Heart left ventricle (tissue), 16 donors: ENCODE measurements around the gene KIFC1. TPM values are rescaled to one million over a fixed set of nuclear protein-coding genes. Genes with fewer than 3 reads are reported as not detected.
"Not testable (repeated sequence)": the region's sequence is repeated elsewhere in the genome, so short reads cannot be mapped to it uniquely, and the experiment has no call there.

ENCODE experiments used
- ATAC-seq, 4 donors: fragments of 200-7000 bp; cut with Tn5 transposase; one replicate each; pipeline ENCODE4 v1.9.1; 2020 to 2022; ENCODE audit warnings: moderate library complexity in 4 of 4, mild to moderate bottlenecking in 3 of 4, moderate number of reproducible peaks in 1 of 4
- DNase-seq, 5 donors: peaks; one replicate each; pipeline ENCODE4 v3.0.0-alpha.2; 2020
- H3K27ac ChIP-seq, 12 donors: fragments of 200-600 bp; sonication (generic) in 4 of 12; one replicate each; pipeline versions ENCODE4 v1.5.0 to v1.8.0; 2016 to 2022; ENCODE audit warnings: mild to moderate bottlenecking in 2 of 12
- H3K27me3 ChIP-seq, 9 donors: fragments of 200-600 bp; sonication (generic) in 2 of 9; one replicate each; pipeline versions ENCODE4 v1.5.1 to v1.8.0; 2016 to 2022; ENCODE audit warnings: mild to moderate bottlenecking in 3 of 9
- H3K36me3 ChIP-seq, 9 donors: fragments of 200-600 bp; sonication (generic) in 2 of 9; one replicate each; pipeline versions ENCODE4 v1.5.0 to v1.8.0; 2018 to 2022; ENCODE audit warnings: mild to moderate bottlenecking in 2 of 9
- H3K4me1 ChIP-seq, 12 donors: fragments of 200-600 bp; sonication (generic) in 4 of 12; one replicate each; pipeline versions ENCODE4 v1.5.0 to v1.8.0; 2016 to 2022; ENCODE audit warnings: mild to moderate bottlenecking in 3 of 12
- H3K4me3 ChIP-seq, 12 donors: fragments of 200-600 bp; sonication (generic) in 4 of 12; one replicate each; pipeline versions ENCODE4 v1.5.0 to v1.8.0; 2017 to 2022; ENCODE audit warnings: mild to moderate bottlenecking in 9 of 12, moderate library complexity in 4 of 12
- H3K9me3 ChIP-seq, 12 donors: fragments of 200-600 bp; sonication (generic) in 4 of 12; one replicate each; pipeline versions ENCODE4 v1.5.0 to v1.8.0; 2016 to 2022; ENCODE audit warnings: mild to moderate bottlenecking in 1 of 12
- POLR2A ChIP-seq, 2 donors: fragments of 450-650 bp; IDR thresholded peaks; one replicate each; pipeline ENCODE4 v1.6.1; 2017; ENCODE audit warnings: antibody characterized with exemption in 2 of 2, mild to moderate bottlenecking in 2 of 2, moderate library complexity in 2 of 2
- WGBS, 4 donors: extraction: QIAGEN DNeasy Blood & Tissue Kit in 2 of 4; methylation state at CpG; one replicate each; pipeline versions ENCODE4 v1.1.5 to v1.1.7; 2013 to 2018; 5-methylcytosine and 5-hydroxymethylcytosine counted together
- intact Hi-C, 10 donors: fragments of 100-400 bp; cut with DNase I; formaldehyde crosslinking; loops; one replicate each; pipeline versions ENCODE4 v1.11.1 to v1.14.2; 2022
- long read RNA-seq, 3 donors: library from polyadenylated mRNA; unstranded; transcript quantifications; one replicate each; pipeline ENCODE4 v2.0.0, GENCODE V29; 2020 to 2021
- polyA plus RNA-seq, 2 donors: library from polyadenylated mRNA; stranded (reverse); fragments of 200-250 nt; gene quantifications; one replicate each; pipeline ENCODE4 v1.2.3, GENCODE V29; 2013
- total RNA-seq, 9 donors: library from RNA; depleted of rRNA in 2 of 9; stranded (reverse); fragments of >200 nt in 2 of 9; fragmentation: NEBNext Ultra II Directional in 3 of 9; extraction: Animal tissue kit (Norgen Biotek cat#: 25700) in 3 of 9; gene quantifications; one replicate each; pipeline versions ENCODE4 v1.1.0 to v1.2.4, GENCODE V29; 2016 to 2023
- TF ChIP-seq, protein P1 (sequence below), 12 donors: fragments of 200-600 bp; sonication (generic) in 4 of 12; IDR thresholded peaks; one replicate each; pipeline versions ENCODE4 v1.5.0 to v1.8.0; 2018 to 2022; ENCODE audit warnings: antibody characterized with exemption in 12 of 12, mild to moderate bottlenecking in 5 of 12
- donor health status: ischemic (EF 13 %, LVEDD 7.1; RV severe dilation, severe dysfunction).
- donor health status: healthy with polysubstance abuse.
- donor health status: DM: no; HTN: yes; CAD: no.
- donor health status: DM: no; HTN: no; CAD: no.
- donor health status: ischemic (EF 25% LVEDD 6.9; RV normal size, moderate dysfunction).
- donor health status: ischemic (EF 25% LVEDD 5.7; RV mildly dilated, moderate dysfunction).
- donor health status: healthy.
- donor health status: DM: yes; HTN: yes; CAD: no.
- donor health status: ischemic (EF 35%, LVEDD 5.7; RV mildly dilated, moderate dysfunction).
- donor health status: nonischemic (EF 11% LVEDD 7.7; RV severe dilation, severe dysfunction).
- donor health status: DM: yes; HTN: yes; CAD: no.
- donor health status: PGD.
- donor health status: ischemic (EF 29% LVEDD 5.4; RV normal size, mild dysfunction).
- donor health status: nonischemic (EF 23%, LVEDD 6.1; RV moderate dilation, normal function).

Gene KIFC1, protein sequence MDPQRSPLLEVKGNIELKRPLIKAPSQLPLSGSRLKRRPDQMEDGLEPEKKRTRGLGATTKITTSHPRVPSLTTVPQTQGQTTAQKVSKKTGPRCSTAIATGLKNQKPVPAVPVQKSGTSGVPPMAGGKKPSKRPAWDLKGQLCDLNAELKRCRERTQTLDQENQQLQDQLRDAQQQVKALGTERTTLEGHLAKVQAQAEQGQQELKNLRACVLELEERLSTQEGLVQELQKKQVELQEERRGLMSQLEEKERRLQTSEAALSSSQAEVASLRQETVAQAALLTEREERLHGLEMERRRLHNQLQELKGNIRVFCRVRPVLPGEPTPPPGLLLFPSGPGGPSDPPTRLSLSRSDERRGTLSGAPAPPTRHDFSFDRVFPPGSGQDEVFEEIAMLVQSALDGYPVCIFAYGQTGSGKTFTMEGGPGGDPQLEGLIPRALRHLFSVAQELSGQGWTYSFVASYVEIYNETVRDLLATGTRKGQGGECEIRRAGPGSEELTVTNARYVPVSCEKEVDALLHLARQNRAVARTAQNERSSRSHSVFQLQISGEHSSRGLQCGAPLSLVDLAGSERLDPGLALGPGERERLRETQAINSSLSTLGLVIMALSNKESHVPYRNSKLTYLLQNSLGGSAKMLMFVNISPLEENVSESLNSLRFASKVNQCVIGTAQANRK
- total RNA-seq (1 to 10 TPM in 3 of 9 donors, under 1 TPM in 3, not detected in 3; 0.39 to 7.0 (median 1.0) TPM), polyA plus RNA-seq (under 1 TPM; 0.04 to 0.30 TPM)
- long read RNA-seq, donor 1, partial matches to known transcripts: 0 of 1 reads
- long read RNA-seq, donor 1, other reads (novel, unspliced or antisense): 1 of 1 reads
- long read RNA-seq, donor 2: 0 reads
- long read RNA-seq, donor 3: 0 reads

DNA sequence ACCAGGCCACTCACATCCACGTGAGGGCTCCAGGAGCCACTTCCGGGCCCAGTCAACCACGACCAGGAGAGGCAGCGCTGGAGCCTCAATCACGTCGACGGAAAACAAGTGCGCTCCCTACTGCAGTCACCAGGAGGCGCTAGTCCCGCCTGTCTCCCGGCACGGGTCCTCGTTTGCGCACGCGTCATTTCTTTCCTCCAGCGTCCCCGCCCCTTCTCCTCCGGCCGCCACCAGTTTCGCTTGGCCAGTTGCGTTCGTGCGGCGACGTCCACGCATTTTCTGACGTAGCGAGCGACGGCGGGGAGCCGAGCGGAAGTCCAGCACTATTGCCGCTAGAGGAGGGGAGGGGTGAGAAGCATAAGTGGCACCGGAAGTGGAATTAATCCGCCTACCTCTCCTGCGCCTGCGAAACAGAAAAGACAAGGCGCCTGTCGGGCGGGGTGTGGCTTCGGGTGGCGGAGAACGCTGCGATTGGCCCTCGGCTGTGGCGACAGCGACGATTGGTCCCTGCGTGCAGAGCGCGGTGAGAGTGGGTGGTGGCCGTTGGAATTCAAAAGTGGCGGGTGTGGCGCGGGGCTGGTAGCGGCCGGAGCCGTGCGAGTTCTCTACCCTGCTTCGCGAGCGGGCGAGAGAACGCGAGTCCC, at the start of gene KIFC1:
Gene KIFC1, plus strand, starts transcription at position 546 of the 644 bp plus-strand sequence. CDS start 163 bp downstream, outside the sequence.
- H3K4me1 ChIP-seq: peaks cover 4 to 19% (median 8%) of the 10 kb centered on the region in 12 donors
- TF ChIP-seq, protein P1, sequence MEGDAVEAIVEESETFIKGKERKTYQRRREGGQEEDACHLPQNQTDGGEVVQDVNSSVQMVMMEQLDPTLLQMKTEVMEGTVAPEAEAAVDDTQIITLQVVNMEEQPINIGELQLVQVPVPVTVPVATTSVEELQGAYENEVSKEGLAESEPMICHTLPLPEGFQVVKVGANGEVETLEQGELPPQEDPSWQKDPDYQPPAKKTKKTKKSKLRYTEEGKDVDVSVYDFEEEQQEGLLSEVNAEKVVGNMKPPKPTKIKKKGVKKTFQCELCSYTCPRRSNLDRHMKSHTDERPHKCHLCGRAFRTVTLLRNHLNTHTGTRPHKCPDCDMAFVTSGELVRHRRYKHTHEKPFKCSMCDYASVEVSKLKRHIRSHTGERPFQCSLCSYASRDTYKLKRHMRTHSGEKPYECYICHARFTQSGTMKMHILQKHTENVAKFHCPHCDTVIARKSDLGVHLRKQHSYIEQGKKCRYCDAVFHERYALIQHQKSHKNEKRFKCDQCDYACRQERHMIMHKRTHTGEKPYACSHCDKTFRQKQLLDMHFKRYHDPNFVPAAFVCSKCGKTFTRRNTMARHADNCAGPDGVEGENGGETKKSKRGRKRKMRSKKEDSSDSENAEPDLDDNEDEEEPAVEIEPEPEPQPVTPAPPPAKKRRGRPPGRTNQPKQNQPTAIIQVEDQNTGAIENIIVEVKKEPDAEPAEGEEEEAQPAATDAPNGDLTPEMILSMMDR (IDR thresholded peaks at IDR 0.05): peak; percentile 96 to 100 (median 98)
- peak in 1 of 2 donors; percentile 32 for TF ChIP-seq POLR2A (IDR thresholded peaks at IDR 0.05)
- no peaks in the 10 kb centered on the region for H3K27me3 ChIP-seq
- peak; percentile 98 to 99 (median 99) for ATAC-seq
- 0 to 1% (median 0%) methylated on average over 54 to 67 of the region's 67 CpGs for WGBS, 4 donors
- H3K27ac ChIP-seq: peak within 1 kb of the TSS; percentile 14 to 93 (median 88)
- H3K36me3 ChIP-seq: no peaks in the 10 kb centered on the region
- peak within 1 kb of the TSS in 11 of 12 donors; percentile 38 to 72 (median 59) for H3K4me3 ChIP-seq
- peak; percentile 99 for DNase-seq
- intact Hi-C loops: loop anchor here in 7 of 10 donors (1.0 to 5.0 kb wide), 7 partner anchors 19 to 63 kb away; partner anchors contain the start of genes CUTA (in 1 of the 7), PHF1 (in 1 of the 7) and ZBTB9 (in 1 of the 7)
- H3K9me3 ChIP-seq: no peaks in the 10 kb centered on the region

DNA sequence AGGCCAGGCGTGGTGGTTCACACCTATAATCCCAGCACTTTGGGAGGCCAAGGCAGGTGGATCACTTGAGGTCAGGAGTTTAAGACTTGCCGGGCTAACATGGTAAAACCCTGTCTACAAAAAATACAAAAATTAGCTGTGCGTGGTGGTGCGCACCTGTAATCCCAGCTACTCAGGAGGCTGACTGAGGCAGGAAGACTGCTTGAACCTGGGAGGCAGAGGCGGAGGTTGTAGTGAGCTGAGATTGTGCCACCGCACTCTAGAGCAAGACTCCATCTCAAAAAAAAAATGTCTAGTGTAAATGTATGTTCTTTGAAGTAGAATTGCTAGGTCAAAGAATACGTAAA, 48.0 kb upstream of the KIFC1 start:
- intact Hi-C loops: not testable (repeated sequence)
- 91 to 98% (median 93%) methylated on average over 7 of the region's 7 CpGs for WGBS, 4 donors
- H3K27ac ChIP-seq: peak overlapping the region in 1 of 12 donors; percentile 66

DNA sequence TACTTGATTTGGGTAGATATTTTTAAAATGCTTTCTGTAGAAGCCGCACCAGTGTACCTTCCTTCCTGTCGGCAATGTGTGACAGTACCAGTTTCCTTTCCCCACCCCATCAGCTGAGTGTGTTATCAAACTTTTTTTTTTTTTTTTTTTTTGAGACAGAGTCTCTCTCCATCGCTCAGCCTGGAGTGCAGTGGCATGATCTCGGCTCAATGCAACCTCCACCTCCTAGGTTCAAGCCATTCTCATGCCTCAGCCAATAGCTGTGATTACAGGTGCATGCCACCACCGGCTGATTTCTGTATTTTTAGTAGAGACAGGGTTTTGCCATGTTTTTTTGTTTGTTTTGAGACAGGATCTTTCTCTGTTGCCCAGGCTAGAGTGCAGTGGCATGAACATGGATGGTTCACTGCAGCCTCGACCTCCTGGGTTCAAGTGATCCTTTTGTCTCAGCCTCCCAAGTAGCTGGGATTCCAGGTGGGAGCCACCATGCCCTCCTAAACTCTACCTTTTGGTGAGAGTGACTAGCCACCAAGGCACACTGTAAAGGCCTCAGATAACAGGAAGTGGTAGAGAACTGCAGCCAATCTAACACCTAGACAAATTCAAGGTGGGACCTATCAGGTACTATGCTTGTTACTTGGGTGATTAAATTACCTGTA, 47.5 kb upstream of the KIFC1 start:
- Histone ChIP-seq H3K27me3 (no peaks in the 10 kb centered on the region), H3K4me1 (peaks cover 0 to 10% (median 2%) of the 10 kb centered on the region in 12 donors), H3K4me3 (no peak overlapping the region), H3K27ac (peak overlapping the region in 1 of 12 donors; percentile 66), H3K36me3 (no peaks in the 10 kb centered on the region), H3K9me3 (no peaks in the 10 kb centered on the region)
- DNase-seq (no peak), ATAC-seq (no peak)
- intact Hi-C loops: no loop called here
- no peak for TF ChIP-seq POLR2A (IDR thresholded peaks at IDR 0.05)
- TF ChIP-seq, protein P1 (IDR thresholded peaks at IDR 0.05): no peak
- WGBS, 4 donors: 64 to 72% (median 70%) methylated on average over 6 of the region's 6 CpGs

More for the DNA sequence above, 48.0 kb upstream of the KIFC1 start:
- not testable (repeated sequence) for ATAC-seq, H3K36me3 ChIP-seq, DNase-seq, H3K27me3 ChIP-seq, H3K4me3 ChIP-seq, H3K9me3 ChIP-seq
- H3K4me1 ChIP-seq: peaks cover 0 to 10% (median 2%) of the 10 kb centered on the region in 12 donors
